B cell (primary cell): Measurements from ENCODE around the gene ZNF799. TPM values are rescaled to one million over a fixed set of nuclear protein-coding genes. Genes with fewer than 3 reads are reported as not detected.
"Not testable (repeated sequence)": the region's sequence is repeated elsewhere in the genome, so short reads cannot be mapped to it uniquely, and the experiment has no call there.

ENCODE experiments used
- ATAC-seq: fragments of 200-7000 bp; cut with Tn5 transposase; one replicate; pipeline ENCODE4 v1.10.0; 2021; ENCODE audit warnings: low read depth, mild to moderate bottlenecking, moderate number of reproducible peaks, moderate library complexity
- CTCF ChIA-PET: fragments of 350-600 bp; sonication (Branson Sonifier 250); formaldehyde crosslinking; loops from one replicate; lab custom pipeline; 2021; ENCODE audit warnings: antibody characterized with exemption, inconsistent platforms; lab: Charles Lee
- POLR2A ChIA-PET: fragments of 350-600 bp; sonication (Branson Sonifier 250); formaldehyde crosslinking; loops from one replicate; lab custom pipeline; 2021; ENCODE audit warnings: antibody characterized with exemption; lab: Charles Lee
- DNase-seq: peaks from one replicate; pipeline ENCODE4 v3.0.0; 2013
- H2AFZ ChIP-seq: 2 replicates; pipeline ENCODE4 v1.6.1; 2012; ENCODE audit warnings: mild to moderate bottlenecking, low read depth, low read length; ENCODE audit not compliant: insufficient read depth, poor library complexity, severe bottlenecking
- H3K27ac ChIP-seq, 2 donors: 1 replicate in 1 of 2; 2 replicates in 1 of 2; pipeline ENCODE4 v1.5.1; 2012 to 2013; ENCODE audit warnings: low read length in 2 of 2, mild to moderate bottlenecking in 2 of 2, moderate library complexity in 1 of 2
- H3K27me3 ChIP-seq, 4 experiments: fragments of 200-600 bp in 1 of 4; sonication (generic) in 1 of 4; replicated peaks in 1 of 4; 1 replicate in 2 of 4; 2 replicates in 2 of 4; pipeline versions ENCODE4 v1.6.1 to v1.7.0; 2013 to 2016; ENCODE audit warnings: low read length in 3 of 4, mild to moderate bottlenecking in 2 of 4, mixed read lengths in 1 of 4, moderate library complexity in 1 of 4; ENCODE audit not compliant: insufficient read depth in 4 of 4, control insufficient read depth in 3 of 4; ENCODE audit errors: control extremely low read depth in 1 of 4
- H3K36me3 ChIP-seq, 2 experiments: replicated peaks in 1 of 2; 1 replicate in 1 of 2; 2 replicates in 1 of 2; pipeline versions ENCODE4 v1.6.1 to v1.7.1; 2013; ENCODE audit warnings: low read length in 1 of 2; ENCODE audit not compliant: insufficient read depth in 2 of 2, control insufficient read depth in 1 of 2; ENCODE audit errors: control extremely low read depth in 1 of 2, extremely low read depth in 1 of 2
- H3K4me1 ChIP-seq, 2 donors: fragments of 200-600 bp in 1 of 2; sonication (generic) in 1 of 2; 1 replicate in 1 of 2; 2 replicates in 1 of 2; pipeline versions ENCODE4 v1.5.1 to v1.6.1; 2013 to 2017; ENCODE audit warnings: low read length in 2 of 2; ENCODE audit not compliant: control insufficient read depth in 2 of 2, insufficient read depth in 2 of 2
- H3K4me2 ChIP-seq: replicated peaks from 2 replicates; pipeline ENCODE3; 2012; ENCODE audit warnings: mild to moderate bottlenecking, low read depth, low read length; ENCODE audit not compliant: poor library complexity, severe bottlenecking
- H3K4me3 ChIP-seq, 5 experiments: fragments of 200-600 bp in 1 of 5; sonication (generic) in 1 of 5; 1 replicate in 3 of 5; 2 replicates in 2 of 5; pipeline versions ENCODE4 v1.5.1 to v1.7.0; 2011 to 2016; ENCODE audit warnings: low read length in 4 of 5, mild to moderate bottlenecking in 4 of 5, low read depth in 2 of 5, control low read depth in 1 of 5, moderate library complexity in 1 of 5; ENCODE audit not compliant: insufficient read depth in 1 of 5; ENCODE audit errors: control extremely low read depth in 1 of 5, extremely low read depth in 1 of 5
- H3K79me2 ChIP-seq: fragments of 200-600 bp; sonication (generic); one replicate; pipeline ENCODE4 v1.6.0; 2016; ENCODE audit warnings: low read length; ENCODE audit not compliant: control insufficient read depth, insufficient read depth
- H3K9ac ChIP-seq: fragments of 200-600 bp; sonication (generic); 2 replicates; pipeline ENCODE4 v1.6.1; 2017; ENCODE audit warnings: mild to moderate bottlenecking, low read length, moderate library complexity
- H3K9me3 ChIP-seq, 3 donors: one replicate each; pipeline versions ENCODE4 v1.6.1 to v1.7.1; 2013; ENCODE audit warnings: low read length in 2 of 3; ENCODE audit not compliant: control insufficient read depth in 2 of 3, insufficient read depth in 1 of 3; ENCODE audit errors: control extremely low read depth in 1 of 3
- H4K20me1 ChIP-seq: 2 replicates; pipeline ENCODE4 v1.6.0; 2012; ENCODE audit warnings: mild to moderate bottlenecking, low read length; ENCODE audit not compliant: insufficient read depth, control insufficient read depth, poor library complexity, severe bottlenecking
- H3K27ac Mint-ChIP-seq: one replicate; pipeline ENCODE4 v1.8.0; 2021; ENCODE audit warnings: mixed read lengths
- H3K27me3 Mint-ChIP-seq: one replicate; pipeline ENCODE4 v1.8.0; 2021; ENCODE audit warnings: mixed read lengths
- H3K4me1 Mint-ChIP-seq: one replicate; pipeline ENCODE4 v1.8.0; 2021; ENCODE audit warnings: mixed read lengths
- H3K4me3 Mint-ChIP-seq: one replicate; pipeline ENCODE4 v1.8.0; 2021; ENCODE audit warnings: mixed read lengths
- H3K9me3 Mint-ChIP-seq: one replicate; pipeline ENCODE4 v1.8.0; 2022; ENCODE audit warnings: mixed read lengths; ENCODE audit not compliant: insufficient read depth
- EZH2 ChIP-seq: IDR thresholded peaks from 2 replicates; pipeline ENCODE4 v1.6.1; 2012; ENCODE audit warnings: borderline replicate concordance, low read depth, mild to moderate bottlenecking, moderate library complexity, low read length; ENCODE audit not compliant: insufficient read depth, poor library complexity, severe bottlenecking
- WGBS: methylation state at CpG from one replicate; pipeline ENCODE4 v1.1.5; 2013; ENCODE audit warnings: missing lambda C conversion rate; ENCODE audit not compliant: insufficient coverage; 5-methylcytosine and 5-hydroxymethylcytosine counted together
- intact Hi-C: fragments of 100-400 bp; cut with micrococcal nuclease; formaldehyde crosslinking; loops from one replicate; pipeline ENCODE4 v1.10.0; 2022
- polyA plus RNA-seq: library from polyadenylated mRNA; depleted of rRNA; stranded (reverse); fragments of >200 nt; gene quantifications from 2 replicates; pipeline ENCODE4 v1.2.3, GENCODE V29; 2012
- total RNA-seq, 2 donors: library from RNA; stranded (reverse); fragments of 120-200 nt in 1 of 2; gene quantifications; 1 replicate in 1 of 2; 2 replicates in 1 of 2; pipeline versions ENCODE4 v1.2.3 to v1.2.4, GENCODE V29; 2013 to 2022
- TF ChIP-seq, protein P1 (sequence below): fragments of 200-600 bp; IDR thresholded peaks from one replicate; pipeline ENCODE4 v1.8.0; 2022; ENCODE audit warnings: antibody characterized with exemption, mild to moderate bottlenecking

The ZNF799 gene
- total and polyA plus RNA-seq, 2 donors (not counting 1 experiment from before 2014, with no cell fraction given) = 3.7 to 10.5 TPM

DNA sequence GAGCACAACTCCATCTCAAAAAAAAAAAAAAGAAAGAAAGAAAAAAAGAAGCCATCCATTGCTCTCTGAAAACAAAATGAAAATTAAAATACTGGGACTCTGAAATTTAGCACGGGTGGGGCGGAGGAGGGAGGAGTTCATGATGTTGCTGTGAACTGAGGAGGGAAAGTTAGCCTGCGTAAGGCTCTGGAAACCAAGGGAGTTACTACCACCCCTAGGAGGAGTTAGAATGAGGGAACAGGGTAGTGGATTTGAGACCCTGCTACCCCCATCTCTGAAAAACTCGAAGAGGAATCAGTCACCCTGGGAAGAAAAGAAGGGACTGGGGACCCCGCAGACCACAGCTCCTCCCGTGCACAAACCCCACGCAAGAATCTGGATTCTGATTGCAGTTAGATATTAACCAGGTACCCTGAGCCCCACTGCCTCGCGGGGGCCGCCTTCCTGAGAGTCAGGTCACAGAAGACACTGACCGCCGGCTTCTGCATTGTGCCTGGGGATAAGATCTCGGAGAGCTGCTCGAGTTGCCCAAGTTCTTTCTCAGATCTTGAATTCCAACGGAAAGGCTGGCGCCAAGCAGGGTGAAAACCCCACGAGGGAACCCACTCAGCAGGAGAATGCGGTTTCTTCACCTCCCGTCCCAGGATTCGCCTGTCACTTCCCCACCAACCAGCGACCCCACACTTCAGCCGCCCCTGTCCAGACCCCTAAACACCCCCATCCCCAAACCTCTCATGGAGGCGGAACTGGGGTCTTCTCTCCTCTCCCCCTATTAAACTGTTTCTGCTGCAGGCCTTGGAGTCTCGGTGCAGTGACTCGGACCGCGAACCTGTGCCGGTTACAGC, 36.5 kb downstream of the ZNF799 start:
- no peaks in the 10 kb centered on the region for H3K36me3 ChIP-seq
- CTCF ChIA-PET = interaction anchor here (0.6 to 1.1 kb wide), 3 partner anchors 377 to 1747 kb away, joined by 3 to 4 read pairs (median 4); partner anchors contain the start of gene ZNF491
- ATAC-seq (no peak), DNase-seq (peak; percentile 32)
- peaks cover 7 to 16% of the 10 kb centered on the region in 2 donors for H3K4me1 ChIP-seq
- no peaks in the 10 kb centered on the region for H3K79me2 ChIP-seq
- H3K27me3 ChIP-seq = no peaks in the 10 kb centered on the region
- H4K20me1 ChIP-seq = no peaks in the 10 kb centered on the region
- Mint-ChIP-seq H3K4me3 (peak overlapping the region; percentile 98), H3K9me3 (no peaks in the 10 kb centered on the region), H3K27ac (peak overlapping the region; percentile 72), H3K4me1 (peaks cover 27% of the 10 kb centered on the region), H3K27me3 (no peaks in the 10 kb centered on the region)
- 2% methylated on average over 25 of the region's 28 CpGs for WGBS
- intact Hi-C loops = loop anchor here (1.0 kb wide), 4 partner anchors 31 to 77 kb away; partner anchors contain the start of genes ZNF44, ZNF443, ZNF563 and ZNF799
- H2AFZ ChIP-seq = peak overlapping the region; percentile 95
- TF ChIP-seq, protein P1, sequence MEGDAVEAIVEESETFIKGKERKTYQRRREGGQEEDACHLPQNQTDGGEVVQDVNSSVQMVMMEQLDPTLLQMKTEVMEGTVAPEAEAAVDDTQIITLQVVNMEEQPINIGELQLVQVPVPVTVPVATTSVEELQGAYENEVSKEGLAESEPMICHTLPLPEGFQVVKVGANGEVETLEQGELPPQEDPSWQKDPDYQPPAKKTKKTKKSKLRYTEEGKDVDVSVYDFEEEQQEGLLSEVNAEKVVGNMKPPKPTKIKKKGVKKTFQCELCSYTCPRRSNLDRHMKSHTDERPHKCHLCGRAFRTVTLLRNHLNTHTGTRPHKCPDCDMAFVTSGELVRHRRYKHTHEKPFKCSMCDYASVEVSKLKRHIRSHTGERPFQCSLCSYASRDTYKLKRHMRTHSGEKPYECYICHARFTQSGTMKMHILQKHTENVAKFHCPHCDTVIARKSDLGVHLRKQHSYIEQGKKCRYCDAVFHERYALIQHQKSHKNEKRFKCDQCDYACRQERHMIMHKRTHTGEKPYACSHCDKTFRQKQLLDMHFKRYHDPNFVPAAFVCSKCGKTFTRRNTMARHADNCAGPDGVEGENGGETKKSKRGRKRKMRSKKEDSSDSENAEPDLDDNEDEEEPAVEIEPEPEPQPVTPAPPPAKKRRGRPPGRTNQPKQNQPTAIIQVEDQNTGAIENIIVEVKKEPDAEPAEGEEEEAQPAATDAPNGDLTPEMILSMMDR = no peak
- no peak for TF ChIP-seq EZH2
- H3K27ac ChIP-seq = peak overlapping the region in 1 of 2 donors; percentile 67
- H3K9ac ChIP-seq = peak overlapping the region; percentile 83
- POLR2A ChIA-PET = interaction anchor here (0.6 to 1.8 kb wide), 6 partner anchors 32 to 379 kb away, joined by 3 to 10 read pairs (median 6); partner anchors contain the start of genes ZNF136, ZNF44, ZNF443 and ZNF563
- peaks cover 0 to 4% (median 0%) of the 10 kb centered on the region in 3 donors for H3K9me3 ChIP-seq
- H3K4me3 ChIP-seq = peak overlapping the region; percentile 16 to 85 (median 82)
- H3K4me2 ChIP-seq = peak overlapping the region; percentile 87

DNA sequence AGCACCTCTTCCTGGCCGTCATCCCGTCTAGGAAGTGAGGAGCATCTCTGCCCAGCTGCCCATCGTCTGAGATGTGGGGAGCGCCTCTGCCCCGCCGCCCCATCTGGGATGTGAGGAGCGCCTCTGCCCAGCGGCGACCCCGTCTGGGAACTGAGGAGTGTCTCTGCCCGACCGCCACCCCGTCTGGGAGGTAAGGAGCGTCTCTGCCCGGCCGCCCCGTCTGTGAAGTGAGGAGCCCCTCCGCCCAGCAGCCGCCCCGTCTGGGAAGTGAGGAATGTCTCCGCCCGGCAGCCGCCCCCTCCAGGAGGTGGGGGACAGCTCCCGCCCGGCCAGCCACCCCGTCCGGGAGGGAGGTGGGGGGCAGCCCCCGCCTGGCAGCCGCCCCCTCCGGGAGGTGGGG, 38.8 kb downstream of the ZNF799 start:
- CTCF ChIA-PET, H4K20me1 ChIP-seq, intact Hi-C loops, H3K27me3 Mint-ChIP-seq, H3K4me2 ChIP-seq, H3K9me3 Mint-ChIP-seq, H3K4me3 ChIP-seq, H3K27ac Mint-ChIP-seq, DNase-seq, H3K79me2 ChIP-seq, H3K4me3 Mint-ChIP-seq, H2AFZ ChIP-seq, H3K9ac ChIP-seq, POLR2A ChIA-PET, H3K27me3 ChIP-seq, H3K27ac ChIP-seq, H3K36me3 ChIP-seq, H3K9me3 ChIP-seq, ATAC-seq: not testable (repeated sequence)
- WGBS = 98% methylated on average over 26 of the region's 30 CpGs
- H3K4me1 ChIP-seq = peaks cover 7 to 16% of the 10 kb centered on the region in 2 donors
- peaks cover 27% of the 10 kb centered on the region for H3K4me1 Mint-ChIP-seq
